H1 (cell line): ENCODE results near the gene LCAT. TPM values are rescaled to one million over a fixed set of nuclear protein-coding genes. Genes with fewer than 3 reads are reported as not detected.
"Not testable (repeated sequence)": the region's sequence is repeated elsewhere in the genome, so short reads cannot be mapped to it uniquely, and the experiment has no call there.

Experiments
- CTCF ChIA-PET: fragments of 300-600 bp; sonication (Branson Sonifier 250); formaldehyde crosslinking; loops from one replicate; lab custom pipeline; 2021; ENCODE audit not compliant: partially characterized antibody; lab: Charles Lee
- POLR2A ChIA-PET: fragments of 300-600 bp; sonication (Branson Sonifier 250); formaldehyde crosslinking; loops from one replicate; lab custom pipeline; 2021; ENCODE audit warnings: inconsistent platforms; ENCODE audit not compliant: partially characterized antibody; lab: Charles Lee
- DNase-seq, 2 experiments: peaks; one replicate each; pipeline versions ENCODE4 v3.0.0 to v3.0.0-alpha.2; 2010 to 2022; ENCODE audit warnings: low spot score in 2 of 2, low read depth in 1 of 2, mixed read lengths in 1 of 2
- FAIRE-seq: peaks from 2 replicates; lab custom pipeline; 2011; peaks lifted over from hg19 to GRCh38; lab: Jason Lieb, UNC
- H2AFZ ChIP-seq: 2 replicates; pipeline ENCODE4 v1.8.1; 2012; ENCODE audit warnings: low read length, inconsistent platforms
- H2AK5ac ChIP-seq: 2 replicates; pipeline ENCODE4 v1.6.1; 2013; ENCODE audit warnings: low read depth, low read length
- H2BK120ac ChIP-seq: replicated peaks from 2 replicates; pipeline ENCODE3; 2013; ENCODE audit warnings: low read depth, low read length, inconsistent platforms
- H2BK12ac ChIP-seq: 2 replicates; pipeline ENCODE4 v1.6.1; 2013; ENCODE audit warnings: low read depth, low read length
- H2BK15ac ChIP-seq: 2 replicates; pipeline ENCODE4 v1.6.1; 2013; ENCODE audit warnings: low read length
- H2BK20ac ChIP-seq: 2 replicates; pipeline ENCODE4 v1.6.1; 2013; ENCODE audit warnings: low read length
- H2BK5ac ChIP-seq: 2 replicates; pipeline ENCODE4 v1.6.1; 2013; ENCODE audit warnings: low read depth, low read length
- H3K14ac ChIP-seq: 2 replicates; pipeline ENCODE4 v1.6.1; 2013; ENCODE audit warnings: inconsistent platforms; ENCODE audit not compliant: insufficient read length
- H3K18ac ChIP-seq: 2 replicates; pipeline ENCODE4 v1.6.1; 2013; ENCODE audit warnings: low read length; ENCODE audit errors: extremely low read depth
- H3K23ac ChIP-seq: 2 replicates; pipeline ENCODE4 v1.6.1; 2013; ENCODE audit warnings: inconsistent platforms; ENCODE audit not compliant: insufficient read length
- H3K23me2 ChIP-seq: 2 replicates; pipeline ENCODE4 v1.6.1; 2013; ENCODE audit warnings: low read depth, low read length
- H3K27ac ChIP-seq: 2 replicates; pipeline ENCODE4 v1.6.1; 2011; ENCODE audit warnings: low read depth, low read length, inconsistent platforms
- H3K27me3 ChIP-seq, 4 experiments: replicated peaks in 1 of 4; 1 replicate in 1 of 4; 2 replicates in 3 of 4; pipeline versions ENCODE4 v1.6.1 to v1.8.1; 2011 to 2013; ENCODE audit warnings: low read length in 3 of 4, mild to moderate bottlenecking in 3 of 4, inconsistent platforms in 2 of 4, mixed read lengths in 2 of 4, moderate library complexity in 1 of 4; ENCODE audit not compliant: control insufficient read depth in 3 of 4, insufficient read depth in 3 of 4; ENCODE audit errors: extremely low read depth in 1 of 4
- H3K36me3 ChIP-seq, 4 experiments: 2 replicates each; pipeline versions ENCODE4 v1.6.1 to v1.8.1; 2011 to 2013; ENCODE audit warnings: mild to moderate bottlenecking in 4 of 4, low read length in 3 of 4, moderate library complexity in 2 of 4, control low read depth in 1 of 4, inconsistent platforms in 1 of 4; ENCODE audit not compliant: insufficient read depth in 4 of 4, control insufficient read depth in 2 of 4
- H3K4ac ChIP-seq: replicated peaks from 2 replicates; pipeline ENCODE3; 2013; ENCODE audit warnings: low read length, low read depth, mixed read lengths, inconsistent platforms; ENCODE audit not compliant: insufficient read length
- H3K4me1 ChIP-seq, 4 experiments: replicated peaks in 1 of 4; 1 replicate in 1 of 4; 2 replicates in 3 of 4; pipeline versions ENCODE4 v1.6.1 to v1.8.1; 2011 to 2013; ENCODE audit warnings: low read length in 3 of 4, inconsistent platforms in 2 of 4, mixed read lengths in 1 of 4; ENCODE audit not compliant: insufficient read depth in 4 of 4, control insufficient read depth in 3 of 4
- H3K4me2 ChIP-seq, 2 experiments: 2 replicates each; pipeline versions ENCODE4 v1.6.1 to v1.8.1; 2011 to 2013; ENCODE audit warnings: low read depth in 2 of 2, low read length in 2 of 2, control low read depth in 1 of 2, inconsistent platforms in 1 of 2, mild to moderate bottlenecking in 1 of 2; ENCODE audit not compliant: insufficient read depth in 1 of 2
- H3K4me3 ChIP-seq, 4 experiments: fragments of 200-600, 300-600 bp in 1 of 4; sonication (generic), shearing (Covaris generic), sonication (Bioruptor Twin) in 1 of 4; 2 replicates each; pipeline versions ENCODE4 v1.5.1 to v1.8.1; 2011 to 2016; ENCODE audit warnings: low read length in 4 of 4, low read depth in 3 of 4, control low read depth in 2 of 4, inconsistent platforms in 2 of 4, mild to moderate bottlenecking in 2 of 4, mixed read lengths in 1 of 4, moderate library complexity in 1 of 4; ENCODE audit not compliant: insufficient read depth in 2 of 4; ENCODE audit errors: extremely low read depth in 1 of 4
- H3K56ac ChIP-seq: replicated peaks from 2 replicates; pipeline ENCODE3; 2013; ENCODE audit warnings: low read depth, mild to moderate bottlenecking, mixed read lengths, low read length, inconsistent platforms; ENCODE audit not compliant: insufficient read length
- H3K79me1 ChIP-seq: 2 replicates; pipeline ENCODE4 v1.6.1; 2013; ENCODE audit warnings: low read depth, low read length, control low read depth
- H3K79me2 ChIP-seq, 2 experiments: 2 replicates each; pipeline versions ENCODE4 v1.6.1 to v1.8.1; 2012 to 2013; ENCODE audit warnings: low read length in 2 of 2, mild to moderate bottlenecking in 2 of 2, inconsistent platforms in 1 of 2; ENCODE audit not compliant: insufficient read depth in 2 of 2, control insufficient read depth in 1 of 2
- H3K9ac ChIP-seq, 4 experiments: replicated peaks in 1 of 4; 1 replicate in 1 of 4; 2 replicates in 3 of 4; pipeline versions ENCODE4 v1.6.1 to v1.8.1; 2011 to 2013; ENCODE audit warnings: low read depth in 3 of 4, low read length in 3 of 4, control low read depth in 2 of 4, mild to moderate bottlenecking in 2 of 4, moderate library complexity in 2 of 4, inconsistent platforms in 1 of 4; ENCODE audit errors: extremely low read depth in 1 of 4
- H3K9me3 ChIP-seq, 2 experiments: 2 replicates each; pipeline versions ENCODE4 v1.6.1 to v1.8.1; 2012 to 2013; ENCODE audit warnings: mild to moderate bottlenecking in 2 of 2, moderate library complexity in 2 of 2, control low read depth in 1 of 2, inconsistent platforms in 1 of 2, low read depth in 1 of 2, low read length in 1 of 2, mixed read lengths in 1 of 2; ENCODE audit not compliant: insufficient read depth in 2 of 2
- H4K20me1 ChIP-seq, 2 experiments: replicated peaks in 1 of 2; 2 replicates each; pipeline versions ENCODE3 to v1.8.1; 2011 to 2013; ENCODE audit warnings: inconsistent platforms in 2 of 2, low read length in 2 of 2, mild to moderate bottlenecking in 1 of 2; ENCODE audit not compliant: insufficient read depth in 2 of 2, control insufficient read depth in 1 of 2
- H4K5ac ChIP-seq: 2 replicates; pipeline ENCODE4 v1.6.1; 2013; ENCODE audit warnings: low read length, low read depth, mixed read lengths, inconsistent platforms; ENCODE audit not compliant: insufficient read length
- H4K8ac ChIP-seq: 2 replicates; pipeline ENCODE4 v1.8.0; 2013; ENCODE audit warnings: mild to moderate bottlenecking, moderate library complexity, low read length, inconsistent platforms; ENCODE audit not compliant: insufficient read depth; ENCODE audit errors: extremely low read depth
- H4K91ac ChIP-seq: replicated peaks from 2 replicates; pipeline ENCODE3; 2013; ENCODE audit warnings: low read length, mixed read lengths, inconsistent platforms; ENCODE audit not compliant: insufficient read length
- CBX5 ChIP-seq: fragments of 300-800, 300-1000 bp; sonication (generic); IDR thresholded peaks from 2 replicates; pipeline ENCODE4 v1.7.1; 2016; ENCODE audit warnings: antibody characterized with exemption, low read length, low read depth
- GABPA ChIP-seq: IDR thresholded peaks from 2 replicates; pipeline ENCODE4 v1.6.1; 2011; ENCODE audit warnings: mild to moderate bottlenecking, low read length, moderate library complexity, borderline replicate concordance; ENCODE audit not compliant: insufficient read depth
- SIX5 ChIP-seq: IDR thresholded peaks from 2 replicates; pipeline ENCODE4 v1.6.1; 2011; ENCODE audit warnings: mild to moderate bottlenecking, low read depth, low read length
- WGBS, 2 experiments: shearing (Covaris generic) in 1 of 2; methylation state at CpG; one replicate each; pipeline versions ENCODE4 v1.1.6 to v1.1.7; 2013 to 2015; ENCODE audit warnings: low lambda C conversion rate in 2 of 2, mixed read lengths in 2 of 2, inconsistent platforms in 1 of 2, low coverage in 1 of 2, missing lambda C conversion rate in 1 of 2; ENCODE audit not compliant: insufficient replicate concordance in 2 of 2, insufficient coverage in 1 of 2, insufficient read length in 1 of 2; ENCODE audit errors: extremely low coverage in 1 of 2, missing lambda C conversion rate in 1 of 2; 5-methylcytosine and 5-hydroxymethylcytosine counted together
- polyA plus RNA-seq, 7 experiments: library from polyadenylated mRNA; depleted of rRNA in 3 of 7; stranded (reverse) in 5 of 7; unstranded in 2 of 7; fragments of >200 nt in 5 of 7; fragments of 200-250 nt in 2 of 7; gene quantifications; 1 replicate in 5 of 7; 2 replicates in 1 of 7; 4 replicates in 1 of 7; pipeline versions ENCODE4 v1.2.1 to v1.2.3, GENCODE V29; 2011 to 2013; ENCODE audit warnings: missing spikeins in 2 of 7, mixed read lengths in 2 of 7
- total RNA-seq: library from RNA; stranded (reverse); fragmentation: NEBNext Ultra II Directional; extraction: Animal tissue kit (Norgen Biotek cat#: 25700); gene quantifications from 2 replicates; pipeline ENCODE4 v1.2.1, GENCODE V29; 2021

Gene LCAT
- total and polyA plus RNA-seq, 2 of the 8 experiments (the other 6 are each of a cell fraction or from before 2014, with no cell fraction given): 9.4 to 19.6 TPM

GRCh38 chr16:67915831-67916723 lies 27.8 kb downstream of the LCAT start (continued):
- TF ChIP-seq GABPA: no peak
- TF ChIP-seq SIX5: no peak
- no peak for TF ChIP-seq CBX5

GRCh38 chr16:67915496-67915769 lies 28.5 kb downstream of the LCAT start:
- not testable (repeated sequence) for H3K18ac ChIP-seq, H3K4ac ChIP-seq, H3K9ac ChIP-seq, H3K36me3 ChIP-seq, H4K8ac ChIP-seq, H2AFZ ChIP-seq, H2BK20ac ChIP-seq, H3K9me3 ChIP-seq, H3K4me3 ChIP-seq, H4K5ac ChIP-seq, H3K56ac ChIP-seq, H3K23ac ChIP-seq, H2BK15ac ChIP-seq, H2BK120ac ChIP-seq, DNase-seq, H3K14ac ChIP-seq, H4K20me1 ChIP-seq, H3K27ac ChIP-seq, H4K91ac ChIP-seq, H2BK5ac ChIP-seq, H3K79me2 ChIP-seq, H3K27me3 ChIP-seq, H2BK12ac ChIP-seq, H3K23me2 ChIP-seq, H2AK5ac ChIP-seq
- Histone ChIP-seq H3K4me2 (0 out of 4 replicates have a peak overlapping the region, but pooled peaks of 1 of the 2 experiments have one; percentile 12), H3K79me1 (peaks cover 10% of the 10 kb centered on the region), H3K4me1 (peaks cover 0 to 10% (median 4%) of the 10 kb centered on the region in 4 experiments; a peak in 6 of 7 replicates)
- ChIA-PET POLR2A (interaction anchor here (0.9 to 2.0 kb wide), 8 partner anchors 10 to 143 kb away, joined by 3 to 9 read pairs (median 3); partner anchors contain the start of genes PSKH1 and PSMB10), CTCF (interaction anchor here (0.7 to 4.1 kb wide), 11 partner anchors 11 to 402 kb away, joined by 3 to 39 read pairs (median 4); partner anchors contain the start of genes LCAT and NRN1L)
- 84% methylated on average over 2 of the region's 2 CpGs; no CpG with 5 or more reads in 1 of the 2 experiments for WGBS, 2 experiments
- FAIRE-seq: peak; percentile 58
